Measurements from ENCODE around the gene SETD3. TPM values are rescaled to one million over a fixed set of nuclear protein-coding genes. Genes with fewer than 3 reads are reported as not detected.

The SETD3 gene
- polyA plus RNA-seq, 1 donor from 2014 or later: 49.6 TPM

- H2AFZ ChIP-seq (ENCODE audit: low read depth, low read length): no peak overlapping the region
These were observed 1.3 kb downstream of the SETD3 start for GRCh38 chr14:99479160-99479905.

GRCh38 chr14:99478128-99478527 is 2.5 kb downstream of the SETD3 start:
- Histone ChIP-seq H3K4me3 (ENCODE audit: low read length) (peak overlapping the region; percentile 87), H3K79me2 (replicated peaks; ENCODE audit: insufficient read depth, low read length) (peaks cover 73% of the 10 kb centered on the region)
- no peak for TF ChIP-seq SMC3 (conservative IDR thresholded peaks at IDR 0.05; ENCODE audit: poor library complexity)
- no peak for TF ChIP-seq REST (IDR thresholded peaks at IDR 0.05; ENCODE audit: borderline replicate concordance)
- TF ChIP-seq POLR2AphosphoS5 (IDR thresholded peaks at IDR 0.05): no peak
- TF ChIP-seq MXI1 (conservative IDR thresholded peaks at IDR 0.05; ENCODE audit: poor library complexity, severe bottlenecking): no peak
- no peak for TF ChIP-seq TAF1 (IDR thresholded peaks at IDR 0.05; ENCODE audit: low read depth)
- no peak for TF ChIP-seq EP300 (conservative IDR thresholded peaks at IDR 0.05; ENCODE audit: poor library complexity, severe bottlenecking)

More at GRCh38 chr14:99479160-99479905, 1.3 kb downstream of the SETD3 start:
- Histone ChIP-seq H3K9ac (ENCODE audit: low read length) (peak overlapping the region; percentile 59), H3K27me3 (ENCODE audit: insufficient read depth, low read depth, low read length) (no peaks in the 10 kb centered on the region), H3K4me2 (ENCODE audit: low read length) (peak overlapping the region; percentile 63), H3K27ac (ENCODE audit: low read length) (no peak overlapping the region), H3K9me3 (ENCODE audit: low read length) (no peaks in the 10 kb centered on the region), H4K20me1 (ENCODE audit: insufficient read depth) (no peaks in the 10 kb centered on the region), H3F3A (ENCODE audit: insufficient read depth, low read length, poor library complexity, severe bottlenecking) (no peaks in the 10 kb centered on the region), H3K9me2 (ENCODE audit: insufficient read depth, low read length) (no peaks in the 10 kb centered on the region), H3K36me3 (ENCODE audit: insufficient read depth, low read length) (no peaks in the 10 kb centered on the region), H3K79me2 (replicated peaks; ENCODE audit: insufficient read depth, low read length) (peaks cover 78% of the 10 kb centered on the region), H3K4me3 (ENCODE audit: low read length) (peak overlapping the region; percentile 87)
- TF ChIP-seq TAF1 (IDR thresholded peaks at IDR 0.05; ENCODE audit: low read depth): no peak
- no peak for TF ChIP-seq MXI1 (conservative IDR thresholded peaks at IDR 0.05; ENCODE audit: poor library complexity, severe bottlenecking)
- no peak for TF ChIP-seq RAD21 (conservative IDR thresholded peaks at IDR 0.05)
- TF ChIP-seq REST (IDR thresholded peaks at IDR 0.05; ENCODE audit: borderline replicate concordance): no peak
- no peak for TF ChIP-seq POLR2AphosphoS5 (IDR thresholded peaks at IDR 0.05)
- no peak for TF ChIP-seq CTCF (IDR thresholded peaks at IDR 0.05; ENCODE audit: poor library complexity, severe bottlenecking)
- TF ChIP-seq SMC3 (conservative IDR thresholded peaks at IDR 0.05; ENCODE audit: poor library complexity): no peak
- TF ChIP-seq EP300 (conservative IDR thresholded peaks at IDR 0.05; ENCODE audit: poor library complexity, severe bottlenecking): no peak
- no peak for TF ChIP-seq EZH2 (IDR thresholded peaks at IDR 0.05; ENCODE audit: borderline replicate concordance, insufficient read depth, low read length, poor library complexity, severe bottlenecking)

More at GRCh38 chr14:99478128-99478527, 2.5 kb downstream of the SETD3 start:
- no peak overlapping the region for H2AFZ ChIP-seq (ENCODE audit: low read depth, low read length)
- H3K36me3 ChIP-seq (ENCODE audit: insufficient read depth, low read length): no peaks in the 10 kb centered on the region
- H3K9ac ChIP-seq (ENCODE audit: low read length): no peak overlapping the region
- H3K9me2 ChIP-seq (ENCODE audit: insufficient read depth, low read length): no peaks in the 10 kb centered on the region
- no peaks in the 10 kb centered on the region for H3K9me3 ChIP-seq (ENCODE audit: low read length)
- H4K20me1 ChIP-seq (ENCODE audit: insufficient read depth): no peaks in the 10 kb centered on the region
- no peak overlapping the region for H3K4me2 ChIP-seq (ENCODE audit: low read length)
- H3K27me3 ChIP-seq (ENCODE audit: insufficient read depth, low read depth, low read length): no peaks in the 10 kb centered on the region
- H3F3A ChIP-seq (ENCODE audit: insufficient read depth, low read length, poor library complexity, severe bottlenecking): no peaks in the 10 kb centered on the region
- H3K27ac ChIP-seq (ENCODE audit: low read length): no peak overlapping the region
